Measurements from ENCODE around the gene ZBTB7C.

ZBTB7C gene

GRCh38 chr18:48138660-48139430 lies 270.3 kb downstream of the ZBTB7C start:
- TF ChIP-seq, protein P1, sequence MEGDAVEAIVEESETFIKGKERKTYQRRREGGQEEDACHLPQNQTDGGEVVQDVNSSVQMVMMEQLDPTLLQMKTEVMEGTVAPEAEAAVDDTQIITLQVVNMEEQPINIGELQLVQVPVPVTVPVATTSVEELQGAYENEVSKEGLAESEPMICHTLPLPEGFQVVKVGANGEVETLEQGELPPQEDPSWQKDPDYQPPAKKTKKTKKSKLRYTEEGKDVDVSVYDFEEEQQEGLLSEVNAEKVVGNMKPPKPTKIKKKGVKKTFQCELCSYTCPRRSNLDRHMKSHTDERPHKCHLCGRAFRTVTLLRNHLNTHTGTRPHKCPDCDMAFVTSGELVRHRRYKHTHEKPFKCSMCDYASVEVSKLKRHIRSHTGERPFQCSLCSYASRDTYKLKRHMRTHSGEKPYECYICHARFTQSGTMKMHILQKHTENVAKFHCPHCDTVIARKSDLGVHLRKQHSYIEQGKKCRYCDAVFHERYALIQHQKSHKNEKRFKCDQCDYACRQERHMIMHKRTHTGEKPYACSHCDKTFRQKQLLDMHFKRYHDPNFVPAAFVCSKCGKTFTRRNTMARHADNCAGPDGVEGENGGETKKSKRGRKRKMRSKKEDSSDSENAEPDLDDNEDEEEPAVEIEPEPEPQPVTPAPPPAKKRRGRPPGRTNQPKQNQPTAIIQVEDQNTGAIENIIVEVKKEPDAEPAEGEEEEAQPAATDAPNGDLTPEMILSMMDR (conservative IDR thresholded peaks at IDR 0.05; ENCODE audit: low read depth, low read length) = no peak
- DNase-seq (ENCODE audit: low read depth) = no peak
- H3K4me3 ChIP-seq (ENCODE audit: low read length) = no peak overlapping the region

GRCh38 chr18:48138210-48138609 lies 271.0 kb downstream of the ZBTB7C start:
- TF ChIP-seq, protein P1 (conservative IDR thresholded peaks at IDR 0.05; ENCODE audit: low read depth, low read length) = no peak
- H3K4me3 ChIP-seq (ENCODE audit: low read length) = no peak overlapping the region
- no peak for DNase-seq (ENCODE audit: low read depth)

DNA sequence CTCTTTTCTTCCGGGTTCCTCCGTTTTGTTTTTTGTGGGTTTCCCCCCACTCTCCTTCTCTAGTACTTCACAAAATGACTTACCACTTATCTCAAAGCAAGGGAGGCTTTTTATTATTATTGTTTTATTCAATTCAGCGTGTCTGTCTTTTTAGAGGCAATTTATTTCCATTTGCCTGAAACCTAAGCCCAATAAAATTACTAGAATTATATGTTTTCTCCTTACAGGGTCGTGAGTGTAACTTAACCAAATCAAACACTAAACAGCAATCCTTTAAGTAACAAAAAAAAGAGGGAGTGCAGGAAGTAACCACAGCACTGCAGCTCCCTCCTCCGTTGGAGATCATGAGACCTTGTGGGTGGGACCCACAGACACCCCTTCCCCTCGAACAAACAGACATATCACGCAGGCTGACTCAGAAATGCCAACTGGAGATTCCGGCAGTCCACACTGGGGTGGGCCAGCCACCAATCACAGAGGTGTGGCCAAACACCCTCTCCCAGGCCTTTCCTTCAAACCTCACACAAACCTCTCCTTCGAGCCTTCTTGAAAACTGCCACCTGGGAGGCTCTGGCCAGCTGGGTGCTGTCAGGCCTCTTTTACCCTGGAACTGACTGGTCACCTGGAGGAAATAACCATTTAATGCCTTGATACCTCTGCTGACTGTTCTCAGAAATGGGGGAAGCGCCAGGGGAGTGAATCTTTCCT lies 271.7 kb downstream of the ZBTB7C start:
- no peak for DNase-seq (ENCODE audit: low read depth)

GRCh38 chr18:48136827-48137373 lies 272.3 kb downstream of the ZBTB7C start:
- TF ChIP-seq, protein P1 (conservative IDR thresholded peaks at IDR 0.05; ENCODE audit: low read depth, low read length) = no peak
- no peak overlapping the region for H3K4me3 ChIP-seq (ENCODE audit: low read length)
- no peak for DNase-seq (ENCODE audit: low read depth)

More for the DNA sequence above, 271.7 kb downstream of the ZBTB7C start:
- TF ChIP-seq, protein P1 (conservative IDR thresholded peaks at IDR 0.05; ENCODE audit: low read depth, low read length) = no peak
- H3K4me3 ChIP-seq (ENCODE audit: low read length) = no peak overlapping the region

DNA sequence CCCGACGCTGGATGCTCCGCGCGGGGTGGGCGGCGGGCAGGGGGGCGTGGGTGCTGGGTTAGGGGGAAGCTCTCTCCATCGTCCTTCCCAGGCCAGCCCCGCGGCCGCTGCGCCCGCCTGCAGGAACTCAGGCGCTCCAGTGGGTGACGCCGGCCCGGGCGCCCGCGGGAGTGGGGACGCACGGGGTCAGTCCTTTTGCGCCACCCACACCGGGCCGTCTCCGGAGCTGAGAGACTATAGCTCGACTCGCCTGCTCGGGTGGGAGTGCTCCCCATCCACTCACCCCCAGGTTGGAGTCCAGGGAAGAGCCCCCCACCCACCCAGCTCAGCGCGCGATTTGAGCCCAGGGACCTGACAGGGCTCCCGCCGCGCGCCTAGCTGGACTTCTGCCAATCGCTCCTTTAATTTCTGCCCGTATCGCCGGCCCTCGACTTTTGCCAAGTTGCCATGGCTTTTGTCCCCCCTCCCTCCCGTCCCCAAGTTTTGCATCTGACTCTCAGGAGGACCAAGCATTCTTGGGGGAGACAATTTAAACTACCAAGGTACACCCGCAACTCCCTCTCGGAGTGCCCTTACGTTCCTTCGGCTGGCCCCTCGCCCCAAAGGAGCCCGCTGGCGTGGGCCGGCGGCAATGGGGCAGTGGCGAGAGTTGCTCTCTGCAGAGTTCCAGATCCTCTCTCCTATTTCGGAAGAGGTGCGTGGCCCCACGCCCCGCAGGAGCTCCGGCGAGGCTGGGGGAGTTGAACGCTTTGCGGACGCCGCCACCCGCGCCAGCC lies 272.9 kb downstream of the ZBTB7C start:
- DNase-seq (ENCODE audit: low read depth) = no peak
- TF ChIP-seq, protein P1 (conservative IDR thresholded peaks at IDR 0.05; ENCODE audit: low read depth, low read length) = no peak
- peak overlapping the region; percentile 22 for H3K4me3 ChIP-seq (ENCODE audit: low read length)

DNA sequence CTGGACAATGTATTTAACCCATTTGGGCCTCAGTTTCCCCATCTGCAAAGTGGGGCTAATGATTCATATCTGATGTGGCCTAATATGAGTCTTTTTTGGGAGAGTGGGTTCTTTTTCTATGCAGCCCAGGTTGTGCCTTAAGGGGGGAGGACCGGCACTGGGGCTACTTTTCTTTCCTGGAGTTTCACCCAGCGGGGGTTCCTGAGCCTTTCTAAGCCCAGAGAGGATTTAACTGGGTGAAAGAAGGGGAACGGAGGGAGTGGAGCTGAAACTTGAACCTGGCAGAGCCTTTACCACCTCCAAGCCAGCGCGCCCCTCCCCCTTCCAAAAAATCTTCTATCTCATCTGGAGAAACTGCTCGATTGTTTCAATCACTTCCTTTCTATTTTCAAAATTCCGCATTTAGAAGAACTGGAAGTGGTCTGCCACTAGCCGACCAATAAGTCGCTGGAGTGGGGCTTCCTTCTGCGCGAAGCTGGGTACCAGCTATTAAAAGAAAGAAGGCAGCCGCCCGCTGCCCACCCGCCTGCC lies 273.7 kb downstream of the ZBTB7C start:
- TF ChIP-seq, protein P1 (conservative IDR thresholded peaks at IDR 0.05; ENCODE audit: low read depth, low read length) = no peak
- no peak for DNase-seq (ENCODE audit: low read depth)
- no peak overlapping the region for H3K4me3 ChIP-seq (ENCODE audit: low read length)
